Stimulated activated CD8-positive, alpha-beta memory T cell treated with anti-CD3 and anti-CD28 coated beads, Interleukin-7, amount 100 ng/mL, for 48 hours (primary cell): Measurements from ENCODE around the gene SEMA3A.

Experiments
- DNase-seq, 2 donors: peaks; one replicate each; pipeline ENCODE4 v3.0.0-alpha.2; 2020; ENCODE audit warnings: low read depth in 1 of 2; ENCODE audit errors: extremely low read depth in 1 of 2

The SEMA3A gene

DNA sequence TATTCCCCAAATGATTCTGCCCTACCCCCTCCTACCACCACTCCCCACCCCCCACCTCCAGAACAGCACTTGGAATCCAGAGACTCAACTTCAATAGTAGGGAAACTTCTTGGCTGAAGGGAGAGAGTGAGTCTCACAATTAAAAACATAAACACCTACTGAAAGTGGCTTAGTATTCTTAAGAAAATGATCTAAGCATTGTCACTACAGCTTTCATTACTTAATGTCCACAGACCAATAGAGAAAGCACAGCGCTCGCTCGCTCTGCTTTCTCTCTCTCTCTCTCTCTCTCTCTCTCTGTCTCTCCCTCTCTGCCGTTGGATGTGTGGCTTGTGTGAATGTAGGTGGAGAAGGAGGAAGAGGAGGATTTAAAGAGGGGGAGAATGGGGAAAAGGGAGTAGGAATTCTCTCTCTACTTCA, 1.5 kb upstream of the SEMA3A start:
- no peak for DNase-seq

DNA sequence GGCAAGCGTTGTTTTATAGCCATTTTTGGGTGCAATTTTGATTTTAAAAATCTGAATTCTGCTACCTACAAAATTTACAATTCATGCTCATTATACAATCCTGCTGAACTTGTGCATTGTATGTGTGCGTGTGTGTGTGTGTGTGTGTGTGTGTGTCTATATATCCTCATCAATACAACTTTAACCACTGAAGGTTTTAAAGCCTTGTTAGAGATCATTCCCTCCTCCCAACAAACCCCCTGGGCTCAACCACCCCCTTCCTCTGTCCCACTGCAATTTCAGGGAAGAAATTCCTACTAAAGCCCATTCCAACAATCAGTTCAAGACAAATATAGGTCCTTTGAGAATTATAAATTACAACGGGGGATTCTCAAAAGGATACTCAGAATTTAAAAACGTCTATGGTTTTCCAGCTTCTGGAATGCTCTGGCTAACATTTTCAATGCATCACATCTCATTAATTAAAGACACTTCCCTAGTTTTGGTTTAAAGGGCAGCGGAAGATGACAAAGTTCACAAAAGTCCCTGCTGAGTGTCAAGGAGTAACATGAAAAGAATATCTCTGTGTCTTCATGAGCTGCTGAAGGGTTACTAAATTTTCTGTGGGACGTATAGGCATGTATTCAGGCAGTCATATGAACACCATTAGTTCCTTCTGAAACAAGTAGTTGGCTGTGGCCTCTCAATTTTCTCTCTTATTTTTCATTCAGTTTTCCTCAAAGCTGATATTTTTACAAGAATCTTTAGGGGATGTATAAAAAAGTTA, 889 bp upstream of the SEMA3A start:
- DNase-seq, result no peak

DNA sequence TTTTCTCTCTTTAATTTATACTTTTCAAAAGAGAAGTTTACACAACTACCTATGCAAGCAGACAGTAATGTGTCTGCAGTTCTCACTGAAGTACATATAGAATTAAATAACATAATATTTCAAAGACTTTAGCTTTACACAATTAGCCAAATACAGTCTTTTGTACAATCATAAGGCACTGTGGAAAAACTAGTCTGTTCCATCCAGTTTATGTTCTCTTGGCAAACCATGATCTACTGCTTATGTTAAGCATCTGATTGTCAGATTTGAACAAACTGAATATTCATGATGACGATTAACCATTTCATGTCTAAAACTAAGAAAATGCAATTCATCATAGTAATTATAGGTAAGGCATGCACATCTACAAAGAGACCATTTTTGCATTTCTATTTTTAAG, 842 bp downstream of the SEMA3A start:
- no peak for DNase-seq

DNA sequence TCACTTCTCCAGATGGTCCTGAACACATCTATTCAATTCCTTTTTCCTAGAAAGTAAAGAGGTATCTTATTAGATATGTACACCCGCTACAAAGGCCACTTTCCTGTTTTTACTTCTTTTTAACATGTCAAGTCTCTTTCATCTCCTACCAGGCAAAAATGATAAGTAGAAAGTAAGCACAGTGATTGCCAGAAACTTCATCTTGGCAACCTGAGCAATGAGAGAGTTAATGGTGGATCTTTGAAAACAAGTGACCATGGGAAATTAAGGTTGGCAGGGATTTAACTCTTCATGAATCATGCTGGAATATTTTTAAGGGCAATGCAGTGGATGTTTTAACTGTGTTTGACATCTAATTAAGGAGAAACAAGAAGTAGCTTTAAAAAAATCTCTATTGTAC, 2.7 kb downstream of the SEMA3A start:
- DNase-seq, result no peak

DNA sequence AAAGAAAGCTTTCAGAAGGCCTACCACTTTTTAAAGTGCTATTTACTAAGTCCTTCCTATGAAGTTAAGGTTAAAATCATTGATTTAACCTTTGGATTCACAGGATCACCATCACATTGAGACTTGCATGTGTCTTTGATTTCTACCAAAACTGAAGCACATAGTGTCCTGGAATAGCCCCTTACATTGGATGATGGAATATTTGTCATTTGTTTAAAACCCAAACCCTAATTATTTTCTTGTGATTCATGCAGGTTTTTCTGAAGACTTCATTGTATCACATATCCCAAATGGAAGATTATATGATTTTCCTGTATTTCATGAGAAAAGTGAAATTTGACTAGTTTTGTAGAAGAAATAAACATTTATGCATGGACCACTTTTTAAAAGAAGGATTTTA, 3.3 kb downstream of the SEMA3A start:
- DNase-seq, result no peak

DNA sequence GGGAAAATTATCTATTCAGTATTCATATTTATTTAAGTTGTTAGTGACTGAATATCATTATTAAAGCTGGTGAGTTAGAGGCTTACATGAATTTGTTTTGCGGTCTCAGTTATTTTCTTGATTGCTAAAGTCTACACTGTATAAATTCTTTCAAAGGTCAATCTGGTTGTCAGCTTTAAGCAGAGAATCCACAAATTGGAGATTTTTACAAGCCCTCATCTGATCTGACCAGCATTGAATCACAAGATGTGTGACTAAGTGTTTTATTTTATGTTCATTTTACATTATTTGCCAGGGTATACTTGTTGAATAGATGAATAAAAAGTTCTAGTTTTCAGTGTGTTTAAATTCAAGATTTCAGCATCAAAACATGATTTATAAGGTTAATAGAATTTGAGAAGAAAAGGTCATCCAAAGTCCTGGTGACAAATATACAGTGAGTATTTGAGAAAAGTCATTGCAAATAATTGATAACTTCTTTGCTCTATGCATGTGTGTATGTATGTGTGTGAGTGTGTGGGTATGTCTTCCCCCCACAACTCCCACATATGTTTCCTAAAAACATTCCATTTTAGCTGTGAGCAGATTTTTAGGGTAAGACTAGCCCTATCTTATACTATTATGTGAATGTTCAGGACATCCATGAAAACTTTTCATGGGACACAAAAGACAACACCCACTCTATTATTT, 4.4 kb downstream of the SEMA3A start:
- DNase-seq, result no peak

DNA sequence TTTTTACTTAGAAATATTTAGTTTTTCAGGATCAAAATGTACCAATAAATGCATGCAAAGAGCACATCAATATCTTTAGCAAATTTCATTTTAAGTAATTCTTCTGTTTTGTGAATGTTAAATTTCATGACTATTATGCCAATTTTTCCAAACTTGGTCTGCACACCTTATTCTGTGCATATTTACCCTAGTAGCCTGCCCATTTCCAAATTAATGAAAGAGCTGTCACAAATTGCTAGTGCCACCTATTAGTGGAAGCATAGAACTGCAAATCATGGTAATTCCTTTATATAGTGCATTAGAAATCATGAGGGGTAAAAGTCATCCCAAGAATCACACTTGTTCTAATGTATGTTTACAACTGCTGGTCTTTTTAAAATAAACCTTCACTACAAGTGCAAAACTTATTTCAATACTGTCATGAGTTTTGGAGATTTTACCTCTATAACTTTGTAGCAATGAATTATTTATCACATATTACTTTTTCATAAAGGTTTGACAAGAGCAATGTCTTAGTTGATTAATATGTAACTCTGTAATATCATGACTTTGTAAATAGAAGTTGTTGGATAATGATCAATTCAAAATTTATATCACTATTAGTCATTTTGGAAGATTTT, 5.7 kb downstream of the SEMA3A start:
- no peak for DNase-seq

DNA sequence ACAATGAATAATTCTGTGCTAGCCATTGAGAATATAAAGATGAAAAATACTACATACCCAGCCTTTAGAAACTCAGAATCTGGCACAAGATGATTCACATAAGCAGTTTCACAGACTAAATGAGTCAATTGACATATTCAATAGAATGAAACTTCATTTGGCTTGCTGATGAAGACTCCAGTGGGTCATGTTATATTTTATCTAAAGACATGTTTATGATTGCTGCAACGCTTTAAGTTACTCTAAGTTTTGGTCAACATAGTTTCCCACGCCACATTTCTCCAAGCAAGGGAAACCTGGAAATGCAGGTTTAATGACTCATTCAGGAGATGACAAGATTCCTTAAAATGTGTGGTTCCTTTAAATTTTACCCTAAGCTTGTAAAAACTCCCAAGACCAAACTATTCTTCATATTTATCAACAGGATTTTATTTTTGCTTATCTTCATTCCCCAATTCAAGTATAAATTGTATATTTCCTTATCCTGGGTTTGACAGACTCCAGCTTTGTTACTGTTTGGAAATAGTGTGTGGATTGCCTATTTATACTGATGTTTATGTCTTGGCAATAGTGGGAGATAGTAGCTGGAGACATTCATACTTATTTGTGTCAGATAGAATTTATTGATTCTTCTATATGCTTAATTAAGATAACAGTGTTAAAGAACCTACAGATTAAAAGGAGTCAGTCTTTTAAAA, 6.6 kb downstream of the SEMA3A start:
- no peak for DNase-seq

DNA sequence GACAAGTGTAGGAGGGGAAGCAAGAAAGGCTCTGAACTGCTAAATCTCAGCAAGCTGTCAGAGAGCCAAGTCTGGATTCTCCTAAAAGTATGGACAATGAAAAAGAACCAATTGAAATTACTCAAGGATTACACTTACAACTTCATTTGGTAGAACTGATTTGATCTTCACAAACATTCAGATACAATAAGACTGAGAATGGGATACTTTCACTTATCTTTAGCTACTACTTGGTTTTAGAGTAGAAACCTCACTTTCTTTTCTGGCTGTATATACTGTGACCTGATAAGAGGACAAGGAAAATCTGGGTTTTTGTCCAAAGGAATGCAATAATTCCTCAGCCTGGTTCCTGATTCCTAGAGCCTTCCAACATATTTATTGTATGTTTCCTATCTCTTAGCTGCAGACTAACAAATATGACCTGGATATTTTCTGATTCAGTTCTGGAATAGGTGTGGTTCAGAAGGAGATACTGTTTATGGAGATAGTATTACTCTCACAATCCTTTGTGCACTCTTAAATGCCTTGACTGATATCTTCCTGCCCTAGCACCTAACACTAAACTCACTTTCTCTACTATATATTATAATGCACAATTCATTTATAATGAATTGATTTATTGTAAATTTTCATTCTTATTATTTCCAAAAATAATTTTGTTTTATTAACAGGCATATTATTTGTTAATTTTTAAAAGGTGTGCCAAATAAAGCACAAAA, 7.3 kb downstream of the SEMA3A start:
- no peak for DNase-seq

DNA sequence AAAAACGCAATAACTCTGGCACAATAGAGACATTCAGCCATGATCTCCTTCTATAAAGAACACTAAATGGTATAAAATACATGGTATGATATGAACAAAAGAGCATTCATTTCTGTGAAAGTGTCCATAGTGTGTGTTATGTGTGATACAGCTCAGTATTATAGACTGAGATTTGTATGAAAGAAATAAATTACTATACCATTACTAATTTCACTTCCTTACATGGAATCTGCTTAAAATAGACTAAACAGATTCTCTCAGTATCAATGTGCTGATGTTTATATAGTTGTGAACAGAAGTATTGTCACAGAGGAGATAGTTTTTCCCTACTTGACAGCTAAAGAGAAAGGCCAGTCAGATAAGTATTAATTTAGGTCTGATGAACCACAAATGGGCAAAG, 10.8 kb downstream of the SEMA3A start:
- no peak for DNase-seq

DNA sequence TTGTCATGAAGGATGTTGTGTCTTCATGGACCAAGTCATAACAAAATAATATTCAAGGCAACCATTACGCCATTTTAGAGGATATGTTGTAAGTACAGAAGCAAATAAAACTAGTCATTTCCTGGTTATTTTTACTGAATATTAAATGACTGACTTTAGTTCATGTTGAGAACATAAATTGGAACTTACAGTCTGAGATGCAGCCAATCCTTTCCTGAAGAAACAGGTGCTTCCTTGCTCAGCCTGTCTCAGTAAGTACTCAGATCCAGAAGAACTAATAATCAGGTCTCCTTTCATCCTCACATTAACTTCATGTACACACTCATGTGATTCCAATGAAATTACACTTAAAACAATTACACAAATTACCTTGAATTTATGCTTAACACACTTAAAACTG, 12.3 kb downstream of the SEMA3A start:
- no peak for DNase-seq

DNA sequence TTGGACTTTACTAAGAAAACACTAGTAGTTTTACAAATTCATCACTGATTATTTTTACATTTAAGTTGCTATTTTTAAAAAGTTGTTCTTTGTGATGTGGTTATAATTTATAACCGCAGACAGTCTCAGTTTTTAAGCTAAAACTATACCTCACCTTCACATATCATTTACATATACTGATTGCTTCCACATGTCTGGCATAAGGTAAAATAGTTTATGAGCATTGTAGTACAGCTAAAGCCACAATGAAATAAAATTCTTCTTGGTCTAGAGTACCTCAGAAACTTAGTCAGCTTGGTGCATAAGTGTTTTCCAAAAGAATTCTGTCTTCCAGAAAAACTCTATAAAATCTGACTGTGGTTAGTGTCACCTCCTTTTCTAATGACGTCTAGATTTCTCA, 13.0 kb downstream of the SEMA3A start:
- no peak for DNase-seq

DNA sequence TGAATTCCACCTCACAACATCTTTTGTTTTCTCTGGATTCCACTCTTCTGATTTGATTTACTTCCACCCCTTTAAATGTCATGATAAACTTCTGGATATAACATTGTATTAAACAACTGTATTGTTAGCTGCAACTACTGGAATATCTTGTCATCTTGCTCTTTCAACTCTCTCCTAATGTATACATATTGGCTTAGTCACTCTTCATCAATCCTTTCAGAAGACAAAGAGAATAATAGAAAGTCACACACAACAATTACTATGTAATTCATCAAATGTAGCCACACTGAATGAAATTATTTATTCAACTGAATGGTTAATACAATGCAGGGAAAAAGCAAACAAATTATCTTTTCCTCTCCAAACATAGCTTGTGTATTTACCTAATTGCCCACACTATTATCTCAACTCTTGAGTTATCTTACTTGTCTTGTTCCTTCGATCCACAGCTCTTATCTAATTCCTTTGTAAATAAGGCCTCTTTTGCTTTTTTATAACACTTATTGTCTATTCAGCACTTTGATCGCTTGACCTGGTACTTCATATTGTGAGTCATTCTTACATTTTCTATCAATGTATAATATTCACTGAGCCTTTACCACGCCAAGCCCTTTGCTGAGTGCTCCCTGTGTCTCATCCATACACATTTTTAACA, 16.7 kb downstream of the SEMA3A start:
- no peak for DNase-seq

DNA sequence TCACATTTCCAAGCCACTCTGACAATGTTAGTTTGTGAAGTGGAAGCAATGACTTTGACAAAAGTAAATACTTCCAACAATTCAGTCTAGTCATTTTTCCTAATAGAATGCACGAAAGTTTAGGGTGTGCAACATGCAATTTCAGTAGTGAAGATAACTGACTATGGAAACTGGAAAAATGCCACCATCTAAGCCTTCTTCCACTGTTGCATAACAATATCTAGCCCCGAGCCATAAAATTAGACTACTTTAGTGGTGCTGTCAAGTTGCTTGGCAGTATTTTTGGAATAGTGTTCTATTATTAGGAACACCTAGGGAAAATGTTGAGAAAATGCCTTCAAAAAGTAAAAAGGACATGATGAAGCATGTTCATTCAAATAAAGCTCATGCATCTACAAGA, 17.9 kb downstream of the SEMA3A start:
- no peak for DNase-seq

DNA sequence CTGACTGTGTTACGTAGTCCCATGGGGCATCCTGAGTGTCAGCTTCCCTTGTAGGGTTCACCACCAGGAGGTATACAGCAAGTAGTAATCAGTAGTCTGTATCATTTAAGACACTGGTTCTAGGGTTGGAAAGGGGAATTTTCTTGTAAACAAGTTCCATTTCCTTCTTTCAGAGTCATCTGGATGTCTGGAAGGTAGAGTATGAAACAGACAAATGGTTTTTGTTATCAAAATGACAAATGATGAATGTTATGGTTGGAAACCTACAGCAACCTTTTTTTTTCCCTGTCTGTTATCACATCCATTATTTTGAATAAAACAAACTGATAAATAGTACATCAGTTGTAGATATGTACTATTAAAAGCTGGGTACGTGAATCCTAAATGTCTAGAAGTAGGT, 19.1 kb downstream of the SEMA3A start:
- DNase-seq, result no peak

DNA sequence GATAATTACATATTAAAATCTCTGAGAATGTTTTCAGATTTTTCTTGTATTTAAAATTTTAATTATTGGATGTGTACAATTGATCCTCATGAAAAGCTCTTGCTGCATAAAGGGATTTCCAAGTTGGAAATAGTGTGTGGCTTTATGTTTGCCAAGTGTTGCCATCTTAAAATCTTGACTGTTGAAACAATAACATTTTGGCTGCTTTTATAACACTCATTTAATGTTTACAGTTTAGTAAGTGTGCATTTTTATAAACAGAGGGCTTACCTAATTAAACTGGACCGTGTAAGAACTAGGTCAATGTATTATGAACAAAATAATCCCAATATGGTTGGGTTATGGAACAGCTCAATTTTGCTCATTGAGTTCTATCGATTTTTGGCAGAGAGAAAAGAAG, 23.9 kb downstream of the SEMA3A start:
- no peak for DNase-seq

DNA sequence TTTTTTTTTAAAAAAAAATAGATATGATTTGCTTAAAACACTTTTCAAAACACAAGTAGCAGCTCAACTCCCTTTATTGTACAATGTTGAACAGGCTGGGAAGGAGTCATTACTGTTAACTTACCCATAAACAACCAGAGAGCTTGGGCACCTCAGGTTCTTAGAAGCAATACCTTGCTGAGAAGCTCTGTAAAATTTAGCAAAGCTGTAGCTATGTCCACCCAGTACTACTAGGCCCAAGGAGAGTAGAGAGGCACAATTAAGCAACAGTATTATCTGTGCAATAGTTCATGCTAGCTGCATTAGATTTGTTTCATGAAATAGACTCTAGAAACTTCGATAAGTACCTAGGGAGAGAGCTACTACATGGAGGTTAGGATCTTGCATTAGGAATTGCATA, 32.0 kb downstream of the SEMA3A start:
- no peak for DNase-seq

DNA sequence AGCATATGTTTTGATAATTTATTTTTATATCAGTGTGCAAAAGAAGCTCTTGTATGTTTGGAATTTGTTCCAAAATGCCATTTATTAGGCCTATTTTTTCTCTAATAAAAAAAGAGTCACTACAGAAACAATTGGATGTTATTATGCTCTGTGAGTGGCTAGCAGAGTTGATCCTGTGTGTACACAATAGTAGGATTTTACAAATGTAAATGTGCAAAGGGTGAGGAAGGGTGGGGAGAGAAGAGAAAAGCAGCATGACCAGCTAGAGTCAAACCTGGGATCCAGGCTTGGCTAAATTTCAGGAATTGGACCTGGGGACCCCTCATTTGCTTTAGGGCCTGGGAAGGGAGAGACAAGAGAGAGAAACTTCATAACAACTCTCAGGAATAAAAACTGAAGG, 32.5 kb downstream of the SEMA3A start:
- no peak for DNase-seq

DNA sequence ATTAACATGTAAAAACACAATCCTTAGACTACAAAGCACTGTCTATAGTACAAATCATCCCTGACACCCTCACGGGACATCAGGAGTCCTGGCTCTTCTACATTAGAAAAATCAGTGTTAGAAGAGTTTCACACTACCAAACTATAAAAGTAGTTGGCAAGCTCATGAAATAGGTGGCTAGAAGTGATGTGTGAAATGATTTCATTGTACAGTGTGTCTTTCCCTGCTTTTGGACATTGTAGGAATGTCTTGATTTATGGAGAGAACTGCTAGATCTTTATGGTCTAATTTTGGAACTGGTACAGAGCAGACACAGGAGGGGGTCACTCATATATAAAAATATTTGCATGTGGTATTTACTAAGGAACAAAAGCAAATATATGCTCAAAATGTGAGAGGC, 33.2 kb downstream of the SEMA3A start:
- no peak for DNase-seq

DNA sequence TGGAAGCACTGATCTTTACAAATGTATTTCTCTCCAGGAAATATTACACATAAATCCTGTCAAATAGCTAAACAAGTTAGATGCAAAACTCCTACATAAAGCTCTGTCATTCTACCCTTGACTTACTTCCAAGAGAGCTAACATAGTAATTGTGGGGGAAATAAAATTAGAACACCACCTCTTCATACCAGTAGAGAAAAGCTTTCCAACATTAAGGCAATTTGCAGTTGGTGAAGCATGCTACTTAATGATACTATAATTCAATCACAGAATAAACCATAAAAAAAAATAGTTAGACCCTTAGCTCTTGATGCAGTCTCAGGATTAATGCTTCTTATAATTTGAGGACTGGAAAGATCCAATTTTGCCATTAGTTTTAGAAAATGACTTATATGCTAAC, 35.2 kb downstream of the SEMA3A start:
- no peak for DNase-seq

DNA sequence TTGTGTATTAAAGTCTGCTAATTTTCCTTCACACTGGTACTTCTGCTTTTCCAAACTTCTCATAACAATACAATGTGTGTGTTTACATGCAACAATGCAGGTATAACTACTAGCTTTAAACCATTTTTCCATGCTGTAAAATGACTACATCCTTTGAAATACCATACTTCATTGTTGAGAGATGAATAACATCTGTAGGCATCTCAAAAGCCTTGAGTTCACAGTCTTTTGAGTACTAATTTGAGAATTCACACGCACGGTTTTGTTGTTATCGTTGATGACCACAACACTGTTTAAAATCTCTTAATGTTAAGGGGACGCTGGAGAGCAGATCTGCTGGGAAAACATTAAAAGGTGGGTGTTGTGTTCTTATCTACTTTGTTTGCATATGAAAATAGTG, 37.4 kb downstream of the SEMA3A start:
- DNase-seq, result no peak
